HepG2 (cell line): ENCODE results near the gene SLC26A5. TPM values are rescaled to one million over a fixed set of nuclear protein-coding genes. Genes with fewer than 3 reads are reported as not detected.

ENCODE experiments used
- BHLHE40 ChIP-seq: IDR thresholded peaks from 2 replicates; pipeline ENCODE4 v1.6.1; 2011; ENCODE audit warnings: low read length, improper control_type of control experiment
- CBFB ChIP-seq: sonication (generic); formaldehyde crosslinking; IDR thresholded peaks from 2 replicates; pipeline ENCODE4 v1.4.0; 2020; ENCODE audit warnings: missing genetic modification reagents
- CTCF ChIP-seq: sonication (generic); formaldehyde crosslinking; IDR thresholded peaks from 2 replicates; pipeline ENCODE4 v1.5.0; 2020; ENCODE audit warnings: mild to moderate bottlenecking, missing genetic modification reagents, moderate library complexity
- DR1 ChIP-seq: sonication (generic); formaldehyde crosslinking; IDR thresholded peaks from 2 replicates; pipeline ENCODE4 v1.8.0; 2021; ENCODE audit warnings: mild to moderate bottlenecking, missing genetic modification reagents, inconsistent platforms
- FOXK2 ChIP-seq: fragments of 450-650 bp; IDR thresholded peaks from 2 replicates; pipeline ENCODE4 v1.6.1; 2016
- HDAC2 ChIP-seq: sonication (generic); formaldehyde crosslinking; IDR thresholded peaks from 2 replicates; pipeline ENCODE4 v1.4.0; 2020; ENCODE audit warnings: missing genetic modification reagents
- HMGXB4 ChIP-seq, 2 experiments: sonication (generic) in 1 of 2; formaldehyde crosslinking in 1 of 2; IDR thresholded peaks; 2 replicates each; pipeline versions ENCODE4 v1.4.0 to v1.6.1; 2018 to 2020; ENCODE audit warnings: missing genetic modification reagents in 2 of 2, borderline replicate concordance in 1 of 2, low read depth in 1 of 2, mild to moderate bottlenecking in 1 of 2, missing biosample characterization in 1 of 2
- HNRNPH1 ChIP-seq: fragments of 200-400 bp; formaldehyde crosslinking; optimal IDR thresholded peaks from 2 replicates; pipeline ENCODE3; 2017; ENCODE audit warnings: mild to moderate bottlenecking, low read depth, low read length
- HNRNPL ChIP-seq: fragments of 200-400 bp; formaldehyde crosslinking; IDR thresholded peaks from 2 replicates; pipeline ENCODE4 v1.6.1; 2017; ENCODE audit warnings: mild to moderate bottlenecking, low read depth, low read length
- KAT8 ChIP-seq: IDR thresholded peaks from 2 replicates; pipeline ENCODE4 v1.6.1; 2016; ENCODE audit warnings: missing genetic modification reagents, missing compliant biosample characterization
- KDM3A ChIP-seq: IDR thresholded peaks from 2 replicates; pipeline ENCODE4 v1.6.1; 2018; ENCODE audit warnings: low read depth, missing compliant biosample characterization
- MEIS2 ChIP-seq: sonication (generic); formaldehyde crosslinking; IDR thresholded peaks from 2 replicates; pipeline ENCODE4 v1.9.0; 2021; ENCODE audit warnings: mild to moderate bottlenecking, missing genetic modification reagents
- NFE2L1 ChIP-seq: sonication (generic); formaldehyde crosslinking; IDR thresholded peaks from 2 replicates; pipeline ENCODE4 v1.4.0; 2020; ENCODE audit warnings: missing genetic modification reagents, mild to moderate bottlenecking, borderline replicate concordance
- PITX1 ChIP-seq: sonication (generic); formaldehyde crosslinking; IDR thresholded peaks from 2 replicates; pipeline ENCODE4 v1.5.1; 2020; ENCODE audit warnings: mild to moderate bottlenecking, missing genetic modification reagents
- RORA ChIP-seq: sonication (generic); formaldehyde crosslinking; IDR thresholded peaks from 2 replicates; pipeline ENCODE4 v1.5.0; 2020; ENCODE audit warnings: mild to moderate bottlenecking, missing genetic modification reagents, moderate library complexity
- THYN1 ChIP-seq: sonication (generic); formaldehyde crosslinking; IDR thresholded peaks from 2 replicates; pipeline ENCODE4 v1.8.1; 2023; ENCODE audit warnings: low read depth, mild to moderate bottlenecking, moderate library complexity, missing genetic modification reagents, borderline replicate concordance
- TIGD3 ChIP-seq: sonication (generic); formaldehyde crosslinking; IDR thresholded peaks from 2 replicates; pipeline ENCODE4 v1.5.1; 2020; ENCODE audit warnings: mild to moderate bottlenecking, missing genetic modification reagents, borderline replicate concordance
- U2AF1 ChIP-seq: fragments of 200-400 bp; formaldehyde crosslinking; optimal IDR thresholded peaks from 2 replicates; pipeline ENCODE3; 2017; ENCODE audit warnings: mild to moderate bottlenecking, low read depth, low read length
- XRCC5 ChIP-seq: fragments of 200-400 bp; formaldehyde crosslinking; optimal IDR thresholded peaks from 2 replicates; pipeline ENCODE3; 2017; ENCODE audit warnings: mild to moderate bottlenecking, low read length
- ZNF224 ChIP-seq: sonication (generic); formaldehyde crosslinking; IDR thresholded peaks from 2 replicates; pipeline ENCODE4 v1.5.0; 2020; ENCODE audit warnings: mild to moderate bottlenecking, missing genetic modification reagents
- ZNF557 ChIP-seq: sonication (generic); formaldehyde crosslinking; IDR thresholded peaks from 2 replicates; pipeline ENCODE4 v1.4.0; 2020; ENCODE audit warnings: missing genetic modification reagents
- ZZZ3 ChIP-seq: sonication (generic); formaldehyde crosslinking; IDR thresholded peaks from 2 replicates; pipeline ENCODE4 v1.4.0; 2020; ENCODE audit warnings: missing genetic modification reagents, mild to moderate bottlenecking, borderline replicate concordance
- polyA plus RNA-seq, 8 experiments: library from polyadenylated mRNA; depleted of rRNA in 3 of 8; stranded (reverse) in 7 of 8; unstranded in 1 of 8; fragments of >200 nt; fragmentation: Illumina TruSeq in 4 of 8; extraction: Trizol in 4 of 8; gene quantifications; 2 replicates each; pipeline versions ENCODE4 v1.2.1 to v1.2.3, GENCODE V29; 2011 to 2016; ENCODE audit warnings: low read depth in 4 of 8, missing spikeins in 1 of 8, mixed read lengths in 1 of 8; ENCODE audit not compliant: insufficient read depth in 1 of 8
- total RNA-seq, 5 experiments: library from RNA; depleted of rRNA; stranded (reverse); fragments of >200 nt; fragmentation: Illumina TruSeq; extraction: Trizol; gene quantifications; 2 replicates each; pipeline ENCODE4 v1.2.3, GENCODE V29; 2016; ENCODE audit warnings: low read depth in 1 of 5
- TF ChIP-seq, protein P1 (sequence below): sonication (generic); formaldehyde crosslinking; IDR thresholded peaks from 2 replicates; pipeline ENCODE4 v1.8.0; 2022; ENCODE audit warnings: mild to moderate bottlenecking, missing genetic modification reagents, borderline replicate concordance

SLC26A5 gene
- total and polyA plus RNA-seq, 2 of the 13 experiments (the other 11 are each of a cell fraction or from before 2014, with no cell fraction given) = 0.08 to 0.11 TPM

- TF ChIP-seq HMGXB4 (CRISPR knock-in tag; IDR thresholded peaks at IDR 0.05; ENCODE audit: borderline replicate concordance in 1 of 2, low read depth in 1 of 2) (0 out of 4 replicates have a peak, but pooled peaks of 1 of the 2 experiments have one; percentile 45), U2AF1 (no peak), HNRNPL (no peak), CBFB (CRISPR knock-in tag) (no peak), NFE2L1 (CRISPR knock-in tag) (no peak), HNRNPH1 (no peak), XRCC5 (peak; percentile 55), DR1 (no peak), ZNF224 (CRISPR knock-in tag) (no peak), HDAC2 (CRISPR knock-in tag) (0 out of 2 replicates have a peak, but pooled peaks have one; percentile 29), MEIS2 (CRISPR knock-in tag) (0 out of 2 replicates have a peak, but pooled peaks have one; percentile 21), KDM3A (no peak), RORA (CRISPR knock-in tag) (no peak), BHLHE40 (no peak), FOXK2 (no peak), ZZZ3 (CRISPR knock-in tag) (no peak), TIGD3 (CRISPR knock-in tag) (no peak), THYN1 (no peak), KAT8 (CRISPR knock-in tag) (no peak), ZNF557 (no peak), CTCF (CRISPR knock-in tag) (peak; percentile 89), PITX1 (no peak)
- TF ChIP-seq, protein P1, sequence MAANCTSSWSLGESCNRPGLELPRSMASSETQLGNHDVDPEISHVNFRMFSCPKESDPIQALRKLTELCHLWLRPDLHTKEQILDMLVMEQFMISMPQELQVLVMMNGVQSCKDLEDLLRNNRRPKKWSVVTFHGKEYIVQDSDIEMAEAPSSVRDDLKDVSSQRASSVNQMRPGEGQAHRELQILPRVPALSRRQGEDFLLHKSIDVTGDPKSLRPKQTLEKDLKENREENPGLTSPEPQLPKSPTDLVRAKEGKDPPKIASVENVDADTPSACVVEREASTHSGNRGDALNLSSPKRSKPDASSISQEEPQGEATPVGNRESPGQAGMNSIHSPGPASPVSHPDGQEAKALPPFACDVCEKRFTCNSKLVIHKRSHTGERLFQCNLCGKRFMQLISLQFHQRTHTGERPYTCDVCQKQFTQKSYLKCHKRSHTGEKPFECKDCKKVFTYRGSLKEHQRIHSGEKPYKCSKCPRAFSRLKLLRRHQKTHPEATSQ (CRISPR knock-in tag) = no peak
These were observed 1.3 kb upstream of the SLC26A5 start (continued) for GRCh38 chr7:103447073-103447960.
